Neural progenitor cell (in vitro differentiated cells): ENCODE data around the gene GPR179. TPM values are rescaled to one million over a fixed set of nuclear protein-coding genes. Genes with fewer than 3 reads are reported as not detected.

ENCODE experiments used
- DNase-seq: peaks from one replicate; pipeline ENCODE4 v3.0.0-alpha.2; 2016; ENCODE audit warnings: low spot score
- H2AFZ ChIP-seq: fragments of 200-600 bp; sonication (generic); replicated peaks from 2 replicates; pipeline ENCODE4 v1.6.1; 2016; ENCODE audit warnings: antibody characterized with exemption
- H3F3A ChIP-seq: fragments of 200-600 bp; sonication (generic); 2 replicates; pipeline ENCODE4 v1.6.1; 2016; ENCODE audit warnings: antibody characterized with exemption, low read depth
- H3K27ac ChIP-seq: fragments of 200-600 bp; sonication (generic); 2 replicates; pipeline ENCODE4 v1.5.1; 2016; ENCODE audit warnings: mild to moderate bottlenecking
- H3K27me3 ChIP-seq: fragments of 200-600 bp; sonication (generic); 2 replicates; pipeline ENCODE4 v1.6.1; 2016; ENCODE audit warnings: mild to moderate bottlenecking, moderate library complexity
- H3K36me3 ChIP-seq: fragments of 200-600 bp; sonication (generic); 2 replicates; pipeline ENCODE4 v1.5.1; 2016
- H3K4me1 ChIP-seq: fragments of 200-600 bp; sonication (generic); 2 replicates; pipeline ENCODE4 v1.6.1; 2016; ENCODE audit warnings: mixed run types
- H3K4me2 ChIP-seq: fragments of 200-600 bp; sonication (generic); 2 replicates; pipeline ENCODE4 v1.6.1; 2016
- H3K4me3 ChIP-seq: fragments of 200-600 bp; sonication (generic); 2 replicates; pipeline ENCODE4 v1.5.1; 2016
- H3K79me2 ChIP-seq: fragments of 200-600 bp; sonication (generic); 2 replicates; pipeline ENCODE4 v1.6.1; 2016; ENCODE audit warnings: low read depth
- H3K9ac ChIP-seq: fragments of 200-600 bp; sonication (generic); 2 replicates; pipeline ENCODE4 v1.6.1; 2016
- H3K9me3 ChIP-seq: fragments of 200-600 bp; sonication (generic); 2 replicates; pipeline ENCODE4 v1.5.1; 2016; ENCODE audit warnings: low read depth
- H4K20me1 ChIP-seq: fragments of 200-600 bp; sonication (generic); 2 replicates; pipeline ENCODE4 v1.6.1; 2016; ENCODE audit warnings: low read depth
- H3K27ac Mint-ChIP-seq: 3 replicates; pipeline ENCODE4 v1.8.0; 2021; ENCODE audit warnings: mixed read lengths
- H3K27me3 Mint-ChIP-seq: 2 replicates; pipeline ENCODE4 v1.8.0; 2022; ENCODE audit warnings: low read depth, mild to moderate bottlenecking, inconsistent platforms, moderate library complexity, mixed read lengths; ENCODE audit not compliant: insufficient read depth
- H3K36me3 Mint-ChIP-seq: 3 replicates; pipeline ENCODE4 v1.8.0; 2021; ENCODE audit warnings: mixed read lengths
- H3K4me1 Mint-ChIP-seq: 3 replicates; pipeline ENCODE4 v1.8.0; 2021; ENCODE audit warnings: mixed read lengths
- H3K4me3 Mint-ChIP-seq: 3 replicates; pipeline ENCODE4 v1.8.0; 2021; ENCODE audit warnings: mild to moderate bottlenecking, moderate library complexity, mixed read lengths
- H3K9me3 Mint-ChIP-seq: 3 replicates; pipeline ENCODE4 v1.8.0; 2020; ENCODE audit warnings: mixed read lengths
- CTCF ChIP-seq: fragments of 200-600 bp; sonication (generic); IDR thresholded peaks from 2 replicates; pipeline ENCODE4 v1.5.1; 2017; ENCODE audit warnings: antibody characterized with exemption, mild to moderate bottlenecking
- EZH2 ChIP-seq: fragments of 200-600 bp; sonication (generic); IDR thresholded peaks from 2 replicates; pipeline ENCODE4 v1.6.1; 2017; ENCODE audit warnings: antibody characterized with exemption, mild to moderate bottlenecking, moderate library complexity
- EZH2phosphoT487 ChIP-seq: fragments of 200-600 bp; sonication (generic); IDR thresholded peaks from 2 replicates; pipeline ENCODE4 v1.6.1; 2017; ENCODE audit warnings: antibody characterized with exemption
- total RNA-seq: library from RNA; depleted of rRNA; stranded (reverse); fragments of >200 nt; gene quantifications from 2 replicates; pipeline ENCODE4 v1.2.3, GENCODE V29; 2015; ENCODE audit warnings: low replicate concordance

Gene GPR179
- total RNA-seq, 1 donor from 2014 or later: not detected

DNA sequence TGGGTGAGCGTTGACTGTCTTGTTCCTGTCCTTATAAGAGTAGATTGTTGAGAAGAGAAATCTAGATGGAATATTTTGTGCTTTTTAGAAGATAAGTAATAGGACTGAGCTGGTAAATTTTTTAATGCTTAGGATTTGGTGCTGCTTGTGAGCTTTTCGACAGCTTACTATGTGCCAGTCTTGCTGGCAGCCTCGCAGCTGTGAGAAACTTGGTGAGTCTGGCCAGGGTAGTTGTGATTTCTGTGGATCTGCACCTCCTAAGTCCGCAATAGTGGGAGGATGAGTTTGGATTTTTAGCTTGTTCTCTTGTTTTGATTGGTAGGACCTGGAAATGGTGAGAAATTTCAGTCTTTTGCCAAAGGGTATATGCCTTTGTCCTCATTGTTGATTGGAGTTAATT, 11.5 kb upstream of the GPR179 start:
- Histone ChIP-seq H3K79me2 (peaks cover 82% of the 10 kb centered on the region), H3K4me2 (no peak overlapping the region), H3K9ac (no peak overlapping the region), H3K4me3 (no peak overlapping the region), H4K20me1 (peaks cover 69% of the 10 kb centered on the region), H3K4me1 (peaks cover 47% of the 10 kb centered on the region), H2AFZ (no peak overlapping the region), H3K27me3 (no peaks in the 10 kb centered on the region), H3K9me3 (no peaks in the 10 kb centered on the region), H3K27ac (no peak overlapping the region), H3F3A (peaks cover 13% of the 10 kb centered on the region), H3K36me3 (no peaks in the 10 kb centered on the region)
- Mint-ChIP-seq H3K4me1 (peaks cover 60% of the 10 kb centered on the region), H3K36me3 (peaks cover 3% of the 10 kb centered on the region), H3K9me3 (no peaks in the 10 kb centered on the region), H3K4me3 (peak overlapping the region; percentile 90), H3K27ac (no peak overlapping the region), H3K27me3 (no peaks in the 10 kb centered on the region)
- DNase-seq: no peak
- TF ChIP-seq CTCF (no peak), EZH2phosphoT487 (no peak), EZH2 (no peak)

GRCh38 chr17:38354466-38354865, 10.7 kb upstream of the GPR179 start:
- peaks cover 21% of the 10 kb centered on the region for H3F3A ChIP-seq
- TF ChIP-seq EZH2phosphoT487 (no peak), CTCF (no peak), EZH2 (no peak)
- Mint-ChIP-seq H3K4me3 (peak overlapping the region; percentile 90), H3K36me3 (peaks cover 3% of the 10 kb centered on the region), H3K27ac (no peak overlapping the region), H3K27me3 (no peaks in the 10 kb centered on the region), H3K4me1 (peaks cover 67% of the 10 kb centered on the region), H3K9me3 (no peaks in the 10 kb centered on the region)
- DNase-seq: no peak
- peak overlapping the region; percentile 88 for H3K4me3 ChIP-seq
- no peak overlapping the region for H3K9ac ChIP-seq
- H2AFZ ChIP-seq: no peak overlapping the region
- peaks cover 74% of the 10 kb centered on the region for H3K79me2 ChIP-seq
- H3K27ac ChIP-seq: no peak overlapping the region
- peaks cover 47% of the 10 kb centered on the region for H3K4me1 ChIP-seq
- no peaks in the 10 kb centered on the region for H3K36me3 ChIP-seq
- peak overlapping the region; percentile 95 for H3K4me2 ChIP-seq
- H3K27me3 ChIP-seq: no peaks in the 10 kb centered on the region
- no peaks in the 10 kb centered on the region for H3K9me3 ChIP-seq
- H4K20me1 ChIP-seq: peaks cover 69% of the 10 kb centered on the region

DNA sequence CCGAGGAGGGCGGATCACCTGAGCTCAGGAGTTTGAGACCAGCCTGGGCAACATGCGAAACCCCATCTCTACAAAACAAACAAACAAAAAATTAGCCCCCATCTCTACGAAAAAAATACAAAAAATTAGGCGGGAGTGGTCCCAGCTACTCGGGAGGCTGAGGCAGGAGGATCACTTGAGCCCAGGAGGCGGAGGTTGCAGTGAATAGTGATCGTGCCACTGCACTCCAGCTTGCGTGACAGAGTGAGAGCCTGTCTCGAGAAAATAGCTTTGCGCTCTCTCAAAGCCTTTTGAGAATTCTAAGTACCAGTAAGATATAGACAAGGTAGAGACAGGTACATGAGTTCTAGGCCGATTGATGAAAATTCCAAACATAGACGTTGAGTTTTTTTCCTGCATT, 9.9 kb upstream of the GPR179 start:
- H3F3A ChIP-seq: peaks cover 28% of the 10 kb centered on the region
- H3K9me3 ChIP-seq: no peaks in the 10 kb centered on the region
- H3K27me3 Mint-ChIP-seq: no peaks in the 10 kb centered on the region
- no peak overlapping the region for H3K9ac ChIP-seq
- no peak overlapping the region for H3K27ac ChIP-seq
- peaks cover 66% of the 10 kb centered on the region for H3K79me2 ChIP-seq
- H3K27me3 ChIP-seq: no peaks in the 10 kb centered on the region
- peak overlapping the region; percentile 88 for H3K4me3 ChIP-seq
- peaks cover 62% of the 10 kb centered on the region for H4K20me1 ChIP-seq
- peak overlapping the region; percentile 90 for H3K4me3 Mint-ChIP-seq
- peaks cover 44% of the 10 kb centered on the region for H3K4me1 ChIP-seq
- no peak overlapping the region for H3K27ac Mint-ChIP-seq
- no peak for DNase-seq
- H3K36me3 Mint-ChIP-seq: peaks cover 3% of the 10 kb centered on the region
- TF ChIP-seq EZH2 (no peak), CTCF (no peak), EZH2phosphoT487 (no peak)
- no peak overlapping the region for H2AFZ ChIP-seq
- peak overlapping the region; percentile 95 for H3K4me2 ChIP-seq
- H3K4me1 Mint-ChIP-seq: peaks cover 65% of the 10 kb centered on the region
- no peaks in the 10 kb centered on the region for H3K36me3 ChIP-seq
- H3K9me3 Mint-ChIP-seq: no peaks in the 10 kb centered on the region
